K562 (cell line): ENCODE results near the gene KIN. TPM values are rescaled to one million over a fixed set of nuclear protein-coding genes. Genes with fewer than 3 reads are reported as not detected.

Experiments
- BCL6 ChIP-seq: fragments of 250-450 bp; sonication (Bioruptor Pico); IDR thresholded peaks from 2 replicates; pipeline ENCODE4 v1.4.0; 2020
- CBX1 ChIP-seq: sonication (generic); IDR thresholded peaks from 2 replicates; pipeline ENCODE4 v1.6.1; 2016; ENCODE audit warnings: antibody characterized with exemption, low read depth, mild to moderate bottlenecking
- ETV1 ChIP-seq: fragments of 450-650 bp; conservative IDR thresholded peaks from 2 replicates; pipeline ENCODE4 v1.6.1; 2016; ENCODE audit warnings: missing genetic modification characterization, control low read depth, low read depth, missing compliant biosample characterization
- FOXJ2 ChIP-seq: fragments of 200-800 bp; sonication (Bioruptor generic); IDR thresholded peaks from 2 replicates; pipeline ENCODE4 v1.6.1; 2016; ENCODE audit warnings: missing genetic modification characterization, missing compliant biosample characterization
- GABPB2 ChIP-seq: fragments of 250-450 bp; sonication (Bioruptor Pico); conservative IDR thresholded peaks from 2 replicates; pipeline ENCODE4 v1.5.1; 2021; ENCODE audit warnings: mild to moderate bottlenecking
- GATAD2A ChIP-seq: fragments of 450-650 bp; IDR thresholded peaks from 2 replicates; pipeline ENCODE4 v1.6.1; 2017
- GATAD2B ChIP-seq: fragments of 450-650 bp; IDR thresholded peaks from 2 replicates; pipeline ENCODE4 v1.6.1; 2017; ENCODE audit warnings: mild to moderate bottlenecking, borderline replicate concordance
- HIVEP1 ChIP-seq: fragments of 250-450 bp; sonication (Bioruptor Pico); IDR thresholded peaks from 2 replicates; pipeline ENCODE4 v1.4.0; 2020; ENCODE audit warnings: mild to moderate bottlenecking
- HNRNPL ChIP-seq: fragments of 200-400 bp; formaldehyde crosslinking; IDR thresholded peaks from 2 replicates; pipeline ENCODE4 v1.6.1; 2017; ENCODE audit warnings: low read depth, mild to moderate bottlenecking, low read length
- KAT8 ChIP-seq: fragments of 450-650 bp; IDR thresholded peaks from 2 replicates; pipeline ENCODE4 v1.6.1; 2016; ENCODE audit warnings: low read depth, mild to moderate bottlenecking
- MEF2D ChIP-seq: conservative IDR thresholded peaks from 2 replicates; pipeline ENCODE4 v1.6.1; 2016; ENCODE audit warnings: low read depth, missing genetic modification characterization, missing compliant biosample characterization
- MTA2 ChIP-seq: fragments of 450-650 bp; IDR thresholded peaks from 2 replicates; pipeline ENCODE4 v1.6.1; 2016; ENCODE audit warnings: low read depth
- MTA3 ChIP-seq: fragments of 450-650 bp; formaldehyde crosslinking; IDR thresholded peaks from 2 replicates; pipeline ENCODE4 v1.6.1; 2017; ENCODE audit warnings: mild to moderate bottlenecking, borderline replicate concordance
- PPARD ChIP-seq: fragments of 250-450 bp; sonication (Bioruptor Pico); IDR thresholded peaks from 2 replicates; pipeline ENCODE4 v1.8.0; 2022; ENCODE audit warnings: inconsistent platforms, mild to moderate bottlenecking, moderate library complexity
- SMARCA5 ChIP-seq: fragments of 450-650 bp; IDR thresholded peaks from 2 replicates; pipeline ENCODE4 v1.6.1; 2016
- SREBF2 ChIP-seq: sonication (generic); formaldehyde crosslinking; IDR thresholded peaks from 2 replicates; pipeline ENCODE4 v1.4.0; 2020; ENCODE audit warnings: mild to moderate bottlenecking, missing genetic modification reagents
- SRSF7 ChIP-seq: fragments of 200-400 bp; formaldehyde crosslinking; optimal IDR thresholded peaks from 2 replicates; pipeline ENCODE3; 2017; ENCODE audit warnings: mild to moderate bottlenecking, low read depth, low read length
- TRIM24 ChIP-seq, 2 experiments: fragments of 450-650 bp; IDR thresholded peaks; 2 replicates each; pipeline ENCODE4 v1.6.1; 2016
- ZBTB1 ChIP-seq: sonication (generic); formaldehyde crosslinking; IDR thresholded peaks from 2 replicates; pipeline ENCODE4 v1.8.1; 2023; ENCODE audit warnings: missing genetic modification reagents, low read depth, mild to moderate bottlenecking, borderline replicate concordance
- ZNF133 ChIP-seq: fragments of 250-450 bp; sonication (Bioruptor Pico); IDR thresholded peaks from 2 replicates; pipeline ENCODE4 v1.4.0; 2020; ENCODE audit warnings: mild to moderate bottlenecking
- ZNF436 ChIP-seq: fragments of 250-450, 450-650 bp; sonication (Bioruptor Pico); formaldehyde crosslinking; IDR thresholded peaks from 2 replicates; pipeline ENCODE4 v1.7.0; 2020; ENCODE audit warnings: mild to moderate bottlenecking
- ZNF57 ChIP-seq: fragments of 450-650 bp; formaldehyde crosslinking; IDR thresholded peaks from 2 replicates; pipeline ENCODE4 v1.4.0; 2020; ENCODE audit warnings: mild to moderate bottlenecking, moderate library complexity
- ZNF699 ChIP-seq: fragments of 250-450 bp; sonication (Bioruptor Pico); IDR thresholded peaks from 2 replicates; pipeline ENCODE4 v1.8.0; 2021; ENCODE audit warnings: mild to moderate bottlenecking, moderate library complexity; ENCODE audit not compliant: insufficient replicate concordance
- ZNF780A ChIP-seq: fragments of 250-450 bp; sonication (Bioruptor Pico); IDR thresholded peaks from 2 replicates; pipeline ENCODE4 v1.5.0; 2021; ENCODE audit warnings: mild to moderate bottlenecking
- polyA plus RNA-seq, 8 experiments: library from polyadenylated mRNA; depleted of rRNA in 4 of 8; stranded (reverse) in 5 of 8; unstranded in 3 of 8; fragments of >200 nt; fragmentation: Nextera tagmentation in 2 of 8; fragmentation: Illumina TruSeq in 1 of 8; extraction: Ambion mirVana in 2 of 8; extraction: Trizol in 1 of 8; gene quantifications; 2 replicates each; pipeline versions ENCODE4 v1.2.1 to v1.2.3, GENCODE V29; 2011 to 2014; ENCODE audit warnings: inconsistent platforms in 1 of 8, missing spikeins in 1 of 8
- total RNA-seq, 7 experiments: library from RNA; depleted of rRNA in 6 of 7; stranded (reverse); fragments of >200 nt in 6 of 7; fragmentation: Illumina TruSeq in 2 of 7; extraction: Trizol in 2 of 7; gene quantifications; 2 replicates each; pipeline versions ENCODE4 v1.2.1 to v1.2.3, GENCODE V29; 2011 to 2021; ENCODE audit warnings: low replicate concordance in 1 of 7
- TF ChIP-seq, protein P1 (sequence below): fragments of 450-650 bp; formaldehyde crosslinking; IDR thresholded peaks from 2 replicates; pipeline ENCODE4 v1.4.0; 2020; ENCODE audit warnings: mild to moderate bottlenecking, moderate library complexity
- TF ChIP-seq, protein P2 (sequence below): fragments of 250-450 bp; sonication (Bioruptor Pico); IDR thresholded peaks from 2 replicates; pipeline ENCODE4 v1.5.1; 2021; ENCODE audit warnings: mild to moderate bottlenecking
- TF ChIP-seq, protein P3 (sequence below): fragments of 450-650 bp; IDR thresholded peaks from 2 replicates; pipeline ENCODE4 v1.6.1; 2016; ENCODE audit warnings: mild to moderate bottlenecking

The KIN gene
- total and polyA plus RNA-seq, 9 of the 15 experiments (the other 6 are each of a cell fraction or from before 2014, with no cell fraction given): 11.7 to 35.6 (median 16.0) TPM

DNA sequence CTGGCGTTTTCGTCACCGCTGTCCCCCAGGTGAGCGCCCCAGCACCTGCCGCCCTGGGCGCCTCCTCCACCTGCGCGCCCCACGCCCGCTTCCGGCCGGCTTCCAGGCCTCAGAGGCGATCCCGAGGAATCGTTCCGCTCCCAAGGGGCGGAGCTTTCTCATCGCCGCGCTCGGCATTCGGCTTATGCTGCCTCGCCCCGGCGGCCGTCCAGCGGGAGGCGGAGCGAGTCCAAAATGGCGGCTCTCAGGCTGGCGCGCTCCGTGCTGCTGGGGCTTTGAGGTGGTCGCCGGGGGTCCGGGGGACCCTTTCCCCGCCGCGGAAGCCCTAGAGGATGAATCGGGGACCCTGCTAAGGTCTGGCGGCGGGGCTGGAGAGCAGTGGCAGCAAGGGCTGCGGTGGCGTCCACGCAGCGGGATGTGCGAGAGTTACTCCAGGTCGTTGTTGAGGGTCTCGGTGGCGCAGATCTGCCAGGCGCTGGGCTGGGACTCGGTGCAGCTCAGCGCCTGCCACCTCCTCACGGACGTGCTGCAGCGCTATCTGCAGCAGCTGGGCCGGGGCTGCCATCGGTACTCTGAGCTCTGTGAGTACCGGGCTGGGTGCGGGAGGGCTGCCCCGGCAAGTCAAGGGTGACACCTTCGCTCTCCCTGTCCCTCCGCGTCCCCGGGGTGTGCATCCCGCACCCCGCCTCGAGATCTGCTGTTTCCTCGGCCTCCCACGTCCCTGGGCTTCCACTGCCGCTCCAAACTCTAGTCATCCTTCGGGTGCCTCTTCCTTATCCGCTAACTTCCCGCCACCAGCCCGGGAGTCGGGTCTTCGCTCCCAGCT lies 30.7 kb upstream of the KIN start, which contains the start of gene TAF3 (continued):
- TF ChIP-seq MTA3 (peak; percentile 69; the same call in 1 of the 2 replicates), GATAD2B (peak; percentile 75; the same call in 1 of the 2 replicates), ZNF133 (CRISPR knock-in tag) (no peak), ETV1 (tag) (peak; percentile 98), ZNF57 (CRISPR knock-in tag) (no peak), ZBTB1 (0 out of 2 replicates have a peak, but pooled peaks have one; percentile 61), SMARCA5 (no peak), ZNF699 (CRISPR knock-in tag) (no peak), ZNF436 (CRISPR knock-in tag) (no peak), SRSF7 (no peak), SREBF2 (no peak), BCL6 (CRISPR knock-in tag) (no peak), HNRNPL (no peak), PPARD (CRISPR knock-in tag) (no peak), ZNF780A (CRISPR knock-in tag) (no peak), GATAD2A (0 out of 2 replicates have a peak, but pooled peaks have one; percentile 32), FOXJ2 (no peak), CBX1 (0 out of 2 replicates have a peak, but pooled peaks have one; percentile 34), MEF2D (tag) (no peak), GABPB2 (CRISPR knock-in tag) (no peak), MTA2 (no peak), HIVEP1 (CRISPR knock-in tag) (no peak), KAT8 (no peak), TRIM24 (IDR thresholded peaks at IDR 0.05) (peak in 1 of 2 experiments; percentile 44; a peak in 1 of 4 replicates)
- TF ChIP-seq, protein P1, sequence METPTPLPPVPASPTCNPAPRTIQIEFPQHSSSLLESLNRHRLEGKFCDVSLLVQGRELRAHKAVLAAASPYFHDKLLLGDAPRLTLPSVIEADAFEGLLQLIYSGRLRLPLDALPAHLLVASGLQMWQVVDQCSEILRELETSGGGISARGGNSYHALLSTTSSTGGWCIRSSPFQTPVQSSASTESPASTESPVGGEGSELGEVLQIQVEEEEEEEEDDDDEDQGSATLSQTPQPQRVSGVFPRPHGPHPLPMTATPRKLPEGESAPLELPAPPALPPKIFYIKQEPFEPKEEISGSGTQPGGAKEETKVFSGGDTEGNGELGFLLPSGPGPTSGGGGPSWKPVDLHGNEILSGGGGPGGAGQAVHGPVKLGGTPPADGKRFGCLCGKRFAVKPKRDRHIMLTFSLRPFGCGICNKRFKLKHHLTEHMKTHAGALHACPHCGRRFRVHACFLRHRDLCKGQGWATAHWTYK (CRISPR knock-in tag): peak; percentile 91
- TF ChIP-seq, protein P2, sequence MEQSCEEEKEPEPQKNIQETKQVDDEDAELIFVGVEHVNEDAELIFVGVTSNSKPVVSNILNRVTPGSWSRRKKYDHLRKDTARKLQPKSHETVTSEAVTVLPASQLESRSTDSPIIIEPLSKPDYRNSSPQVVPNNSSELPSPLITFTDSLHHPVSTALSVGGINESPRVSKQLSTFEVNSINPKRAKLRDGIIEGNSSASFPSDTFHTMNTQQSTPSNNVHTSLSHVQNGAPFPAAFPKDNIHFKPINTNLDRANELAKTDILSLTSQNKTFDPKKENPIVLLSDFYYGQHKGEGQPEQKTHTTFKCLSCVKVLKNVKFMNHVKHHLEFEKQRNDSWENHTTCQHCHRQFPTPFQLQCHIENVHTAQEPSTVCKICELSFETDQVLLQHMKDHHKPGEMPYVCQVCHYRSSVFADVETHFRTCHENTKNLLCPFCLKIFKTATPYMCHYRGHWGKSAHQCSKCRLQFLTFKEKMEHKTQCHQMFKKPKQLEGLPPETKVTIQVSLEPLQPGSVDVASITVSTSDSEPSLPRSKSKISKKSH (CRISPR knock-in tag): no peak
- TF ChIP-seq, protein P3, sequence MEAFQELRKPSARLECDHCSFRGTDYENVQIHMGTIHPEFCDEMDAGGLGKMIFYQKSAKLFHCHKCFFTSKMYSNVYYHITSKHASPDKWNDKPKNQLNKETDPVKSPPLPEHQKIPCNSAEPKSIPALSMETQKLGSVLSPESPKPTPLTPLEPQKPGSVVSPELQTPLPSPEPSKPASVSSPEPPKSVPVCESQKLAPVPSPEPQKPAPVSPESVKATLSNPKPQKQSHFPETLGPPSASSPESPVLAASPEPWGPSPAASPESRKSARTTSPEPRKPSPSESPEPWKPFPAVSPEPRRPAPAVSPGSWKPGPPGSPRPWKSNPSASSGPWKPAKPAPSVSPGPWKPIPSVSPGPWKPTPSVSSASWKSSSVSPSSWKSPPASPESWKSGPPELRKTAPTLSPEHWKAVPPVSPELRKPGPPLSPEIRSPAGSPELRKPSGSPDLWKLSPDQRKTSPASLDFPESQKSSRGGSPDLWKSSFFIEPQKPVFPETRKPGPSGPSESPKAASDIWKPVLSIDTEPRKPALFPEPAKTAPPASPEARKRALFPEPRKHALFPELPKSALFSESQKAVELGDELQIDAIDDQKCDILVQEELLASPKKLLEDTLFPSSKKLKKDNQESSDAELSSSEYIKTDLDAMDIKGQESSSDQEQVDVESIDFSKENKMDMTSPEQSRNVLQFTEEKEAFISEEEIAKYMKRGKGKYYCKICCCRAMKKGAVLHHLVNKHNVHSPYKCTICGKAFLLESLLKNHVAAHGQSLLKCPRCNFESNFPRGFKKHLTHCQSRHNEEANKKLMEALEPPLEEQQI: no peak
